Neural crest cell (in vitro differentiated cells): ENCODE results near the gene FHDC1. TPM values are rescaled to one million over a fixed set of nuclear protein-coding genes. Genes with fewer than 3 reads are reported as not detected.
A peak's percentile ranks its signal among the peaks of the same experiment; 100 is the strongest.

Experiments used
- DNase-seq: peaks from one replicate; pipeline ENCODE4 v3.0.0; 2021; ENCODE audit warnings: low read depth, mixed read lengths, low spot score
- H3K27ac Mint-ChIP-seq: one replicate; pipeline ENCODE4 v1.8.0; 2021; ENCODE audit warnings: mild to moderate bottlenecking, mixed read lengths; ENCODE audit not compliant: unreplicated experiment
- H3K27me3 Mint-ChIP-seq: 2 replicates; pipeline ENCODE4 v1.8.0; 2021; ENCODE audit warnings: low read depth, mild to moderate bottlenecking, mixed read lengths
- H3K36me3 Mint-ChIP-seq: 2 replicates; pipeline ENCODE4 v1.8.0; 2021; ENCODE audit warnings: low read depth, mild to moderate bottlenecking, mixed read lengths
- H3K4me1 Mint-ChIP-seq: 2 replicates; pipeline ENCODE4 v1.8.0; 2021; ENCODE audit warnings: mixed read lengths
- H3K4me3 Mint-ChIP-seq: one replicate; pipeline ENCODE4 v1.8.0; 2021; ENCODE audit warnings: mild to moderate bottlenecking, mixed read lengths
- H3K9me3 Mint-ChIP-seq: 2 replicates; pipeline ENCODE4 v1.8.0; 2021; ENCODE audit warnings: mixed read lengths
- CTCF ChIP-seq: fragments of 200-600 bp; sonication (generic); conservative IDR thresholded peaks from 2 replicates; pipeline ENCODE4 v1.5.0; 2021; ENCODE audit warnings: antibody characterized with exemption, mild to moderate bottlenecking
- total RNA-seq: library from RNA; stranded (reverse); gene quantifications from 2 replicates; pipeline ENCODE4 v1.2.1, GENCODE V29; 2021

Gene FHDC1
- total RNA-seq, 1 donor from 2014 or later, result 52.0 TPM

GRCh38 chr4:153022241-153022715, 86.2 kb downstream of the FHDC1 start:
- no peak for TF ChIP-seq CTCF
- Mint-ChIP-seq H3K9me3 (no peaks in the 10 kb centered on the region), H3K27ac (no peak overlapping the region)

GRCh38 chr4:153023139-153023538, 87.0 kb downstream of the FHDC1 start:
- Mint-ChIP-seq H3K27ac (no peak overlapping the region), H3K4me3 (no peak overlapping the region), H3K9me3 (no peaks in the 10 kb centered on the region), H3K36me3 (no peaks in the 10 kb centered on the region), H3K4me1 (peaks cover 10% of the 10 kb centered on the region), H3K27me3 (no peaks in the 10 kb centered on the region)
- DNase-seq, result no peak
- TF ChIP-seq CTCF, result no peak

More at GRCh38 chr4:153022241-153022715, 86.2 kb downstream of the FHDC1 start:
- Mint-ChIP-seq H3K4me1 (peaks cover 10% of the 10 kb centered on the region), H3K27me3 (no peaks in the 10 kb centered on the region), H3K36me3 (no peaks in the 10 kb centered on the region), H3K4me3 (no peak overlapping the region)
- DNase-seq, result no peak

DNA sequence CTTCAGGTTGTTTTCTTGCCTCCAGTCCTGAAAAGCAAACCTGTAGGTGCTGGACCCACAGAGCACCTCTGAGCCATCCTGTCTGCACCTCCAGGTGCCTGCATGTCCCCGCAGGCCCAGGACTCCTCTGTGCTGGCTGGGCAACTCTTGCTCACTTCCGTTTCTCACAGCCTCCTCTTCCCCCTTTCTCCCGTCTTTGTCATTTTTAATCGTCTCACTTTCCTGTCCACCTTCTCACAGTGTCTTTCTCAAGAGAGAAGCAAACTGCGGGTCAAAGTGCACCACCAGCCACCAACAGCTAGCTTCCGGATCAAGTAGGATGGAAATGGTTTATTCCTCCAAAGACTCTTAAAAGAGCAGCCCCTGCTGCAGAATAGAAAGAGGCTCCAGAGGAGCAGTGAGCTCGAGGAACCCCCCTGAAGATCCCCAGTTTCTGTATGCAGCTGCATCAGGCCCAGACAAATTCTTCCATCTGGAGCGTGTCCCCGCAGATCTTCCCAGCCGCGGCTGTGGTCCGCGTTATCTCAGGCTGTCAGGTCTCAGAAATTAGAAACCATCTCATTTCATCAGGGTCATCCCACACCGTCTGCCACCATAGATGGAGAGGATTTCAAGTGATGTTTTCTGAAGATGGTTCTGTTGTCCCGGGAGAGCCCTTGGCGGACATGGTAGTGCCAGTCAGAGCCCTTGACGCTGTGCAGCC, 87.7 kb downstream of the FHDC1 start:
- TF ChIP-seq CTCF, result no peak

GRCh38 chr4:153024466-153024865, 88.3 kb downstream of the FHDC1 start:
- Mint-ChIP-seq H3K27ac (peak overlapping the region; percentile 69), H3K36me3 (peaks cover 2% of the 10 kb centered on the region), H3K9me3 (peaks cover 9% of the 10 kb centered on the region), H3K4me3 (no peak overlapping the region), H3K27me3 (no peaks in the 10 kb centered on the region), H3K4me1 (peaks cover 10% of the 10 kb centered on the region)
- DNase-seq, result no peak
- no peak for TF ChIP-seq CTCF

More for the DNA sequence above, 87.7 kb downstream of the FHDC1 start:
- Mint-ChIP-seq H3K4me3 (no peak overlapping the region), H3K4me1 (peaks cover 10% of the 10 kb centered on the region), H3K27me3 (no peaks in the 10 kb centered on the region), H3K36me3 (peaks cover under 1% of the 10 kb centered on the region), H3K27ac (no peak overlapping the region), H3K9me3 (peaks cover 2% of the 10 kb centered on the region)
- no peak for DNase-seq

GRCh38 chr4:153025406-153025805, 89.3 kb downstream of the FHDC1 start:
- Mint-ChIP-seq H3K4me1 (peaks cover 10% of the 10 kb centered on the region), H3K36me3 (peaks cover 5% of the 10 kb centered on the region), H3K9me3 (peaks cover 14% of the 10 kb centered on the region), H3K27ac (no peak overlapping the region), H3K27me3 (no peaks in the 10 kb centered on the region), H3K4me3 (no peak overlapping the region)
- DNase-seq, result no peak
- no peak for TF ChIP-seq CTCF
